ENCODE results near the gene MAP2K1.

Gene MAP2K1

DNA sequence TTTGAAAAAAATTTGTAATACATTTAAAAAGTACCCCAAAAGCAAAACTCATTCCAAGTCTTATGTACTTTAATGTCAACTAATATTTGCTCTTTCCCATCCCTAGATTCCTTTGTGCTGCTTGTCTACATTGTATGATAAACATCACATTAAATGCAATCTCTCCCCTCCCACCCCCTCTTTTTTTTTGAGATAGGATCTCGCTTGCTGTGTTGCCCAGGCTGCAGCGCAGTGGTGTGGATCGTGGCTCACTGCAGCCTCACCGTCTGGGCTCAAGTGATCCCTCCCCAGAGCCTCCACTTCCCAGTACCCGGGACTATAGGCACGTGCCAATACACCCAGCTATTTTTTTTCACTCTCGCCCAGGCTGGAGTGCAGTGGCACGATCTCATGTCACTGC, 12.6 kb downstream of the MAP2K1 start:
- Histone ChIP-seq H3K4me1 (ENCODE audit: control insufficient read depth, insufficient read depth, low read length) (peaks cover 15% of the 10 kb centered on the region), H3K36me3 (ENCODE audit: control insufficient read depth in 2 of 2, insufficient read depth in 1 of 2, low read length in 2 of 2) (peaks cover 0 to 11% of the 10 kb centered on the region in 2 experiments; a peak in 1 of 3 replicates), H3K9me3 (ENCODE audit: control insufficient read depth, insufficient read depth, low read depth, low read length) (no peaks in the 10 kb centered on the region), H3K27ac (ENCODE audit: extremely low read depth, low read depth, low read length) (no peak overlapping the region), H3K4me3 (ENCODE audit: low read depth, low read length) (no peak overlapping the region)
- CTCF ChIA-PET: interaction anchor here (1.3 kb wide), 1 partner anchor 12 kb away, joined by 4 read pairs; no protein-coding TSS in a partner anchor
- POLR2A ChIA-PET: no interaction called here
- TF ChIP-seq, protein P1, sequence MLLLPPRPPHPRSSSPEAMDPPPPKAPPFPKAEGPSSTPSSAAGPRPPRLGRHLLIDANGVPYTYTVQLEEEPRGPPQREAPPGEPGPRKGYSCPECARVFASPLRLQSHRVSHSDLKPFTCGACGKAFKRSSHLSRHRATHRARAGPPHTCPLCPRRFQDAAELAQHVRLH (tag by site-specific recombination; IDR thresholded peaks at IDR 0.05): no peak
- TF ChIP-seq ZNF600 (tag by site-specific recombination; IDR thresholded peaks at IDR 0.05): peak; percentile 65; the same call in 1 of the 2 replicates

DNA sequence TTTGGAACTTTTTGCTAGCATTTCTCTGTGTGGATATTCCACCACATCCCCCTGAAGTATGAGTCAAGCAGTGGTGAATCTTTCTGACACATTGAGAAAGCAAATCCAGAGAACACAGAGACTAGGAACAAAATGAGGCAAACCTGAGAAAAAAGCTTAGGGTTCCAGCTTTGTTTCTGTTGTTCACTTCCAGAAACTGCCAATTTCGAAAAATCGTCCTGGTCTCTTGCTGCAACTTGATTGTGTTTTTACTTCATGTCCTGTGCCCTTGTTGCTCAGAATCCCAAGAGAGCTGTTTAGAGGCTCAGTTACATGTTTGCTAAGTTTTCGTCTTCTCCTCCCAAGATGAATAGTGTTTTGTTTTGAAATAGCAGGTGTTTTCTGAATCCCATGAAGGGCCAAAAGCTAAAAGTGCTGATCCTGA, 13.7 kb downstream of the MAP2K1 start:
- Histone ChIP-seq H3K4me3 (ENCODE audit: low read depth, low read length) (no peak overlapping the region), H3K9me3 (ENCODE audit: control insufficient read depth, insufficient read depth, low read depth, low read length) (no peaks in the 10 kb centered on the region), H3K36me3 (ENCODE audit: control insufficient read depth in 2 of 2, insufficient read depth in 1 of 2, low read length in 2 of 2) (peaks cover 0 to 10% of the 10 kb centered on the region in 2 experiments; a peak in 1 of 3 replicates), H3K4me1 (ENCODE audit: control insufficient read depth, insufficient read depth, low read length) (peaks cover 15% of the 10 kb centered on the region), H3K27ac (ENCODE audit: extremely low read depth, low read depth, low read length) (no peak overlapping the region)
- ChIA-PET POLR2A (no interaction called here), CTCF (no interaction called here)
- no peak for TF ChIP-seq ZNF777 (tag by site-specific recombination; IDR thresholded peaks at IDR 0.05; ENCODE audit: borderline replicate concordance)
- TF ChIP-seq ZBTB48 (tag by site-specific recombination; IDR thresholded peaks at IDR 0.05): peak; percentile 83
- TF ChIP-seq, protein P2, sequence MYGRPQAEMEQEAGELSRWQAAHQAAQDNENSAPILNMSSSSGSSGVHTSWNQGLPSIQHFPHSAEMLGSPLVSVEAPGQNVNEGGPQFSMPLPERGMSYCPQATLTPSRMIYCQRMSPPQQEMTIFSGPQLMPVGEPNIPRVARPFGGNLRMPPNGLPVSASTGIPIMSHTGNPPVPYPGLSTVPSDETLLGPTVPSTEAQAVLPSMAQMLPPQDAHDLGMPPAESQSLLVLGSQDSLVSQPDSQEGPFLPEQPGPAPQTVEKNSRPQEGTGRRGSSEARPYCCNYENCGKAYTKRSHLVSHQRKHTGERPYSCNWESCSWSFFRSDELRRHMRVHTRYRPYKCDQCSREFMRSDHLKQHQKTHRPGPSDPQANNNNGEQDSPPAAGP (tag by site-specific recombination; IDR thresholded peaks at IDR 0.05): no peak
- no peak for TF ChIP-seq ZNF112 (tag by site-specific recombination; IDR thresholded peaks at IDR 0.05)
- TF ChIP-seq ZSCAN16 (tag by site-specific recombination; IDR thresholded peaks at IDR 0.05): peak; percentile 64; the same call in 1 of the 2 replicates
- no peak for TF ChIP-seq ZNF660 (tag by site-specific recombination; IDR thresholded peaks at IDR 0.05)
- TF ChIP-seq WT1 (tag by site-specific recombination; IDR thresholded peaks at IDR 0.05): peak; percentile 48
- TF ChIP-seq, protein P3, sequence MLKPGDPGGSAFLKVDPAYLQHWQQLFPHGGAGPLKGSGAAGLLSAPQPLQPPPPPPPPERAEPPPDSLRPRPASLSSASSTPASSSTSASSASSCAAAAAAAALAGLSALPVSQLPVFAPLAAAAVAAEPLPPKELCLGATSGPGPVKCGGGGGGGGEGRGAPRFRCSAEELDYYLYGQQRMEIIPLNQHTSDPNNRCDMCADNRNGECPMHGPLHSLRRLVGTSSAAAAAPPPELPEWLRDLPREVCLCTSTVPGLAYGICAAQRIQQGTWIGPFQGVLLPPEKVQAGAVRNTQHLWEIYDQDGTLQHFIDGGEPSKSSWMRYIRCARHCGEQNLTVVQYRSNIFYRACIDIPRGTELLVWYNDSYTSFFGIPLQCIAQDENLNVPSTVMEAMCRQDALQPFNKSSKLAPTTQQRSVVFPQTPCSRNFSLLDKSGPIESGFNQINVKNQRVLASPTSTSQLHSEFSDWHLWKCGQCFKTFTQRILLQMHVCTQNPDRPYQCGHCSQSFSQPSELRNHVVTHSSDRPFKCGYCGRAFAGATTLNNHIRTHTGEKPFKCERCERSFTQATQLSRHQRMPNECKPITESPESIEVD (tag by site-specific recombination; IDR thresholded peaks at IDR 0.05): peak; percentile 83
- TF ChIP-seq PRDM1 (tag by site-specific recombination; IDR thresholded peaks at IDR 0.05): peak; percentile 84
- TF ChIP-seq ZNF366 (tag by site-specific recombination; conservative IDR thresholded peaks at IDR 0.05): peak; percentile 46; the same call in 1 of the 2 replicates
- TF ChIP-seq, protein P4, sequence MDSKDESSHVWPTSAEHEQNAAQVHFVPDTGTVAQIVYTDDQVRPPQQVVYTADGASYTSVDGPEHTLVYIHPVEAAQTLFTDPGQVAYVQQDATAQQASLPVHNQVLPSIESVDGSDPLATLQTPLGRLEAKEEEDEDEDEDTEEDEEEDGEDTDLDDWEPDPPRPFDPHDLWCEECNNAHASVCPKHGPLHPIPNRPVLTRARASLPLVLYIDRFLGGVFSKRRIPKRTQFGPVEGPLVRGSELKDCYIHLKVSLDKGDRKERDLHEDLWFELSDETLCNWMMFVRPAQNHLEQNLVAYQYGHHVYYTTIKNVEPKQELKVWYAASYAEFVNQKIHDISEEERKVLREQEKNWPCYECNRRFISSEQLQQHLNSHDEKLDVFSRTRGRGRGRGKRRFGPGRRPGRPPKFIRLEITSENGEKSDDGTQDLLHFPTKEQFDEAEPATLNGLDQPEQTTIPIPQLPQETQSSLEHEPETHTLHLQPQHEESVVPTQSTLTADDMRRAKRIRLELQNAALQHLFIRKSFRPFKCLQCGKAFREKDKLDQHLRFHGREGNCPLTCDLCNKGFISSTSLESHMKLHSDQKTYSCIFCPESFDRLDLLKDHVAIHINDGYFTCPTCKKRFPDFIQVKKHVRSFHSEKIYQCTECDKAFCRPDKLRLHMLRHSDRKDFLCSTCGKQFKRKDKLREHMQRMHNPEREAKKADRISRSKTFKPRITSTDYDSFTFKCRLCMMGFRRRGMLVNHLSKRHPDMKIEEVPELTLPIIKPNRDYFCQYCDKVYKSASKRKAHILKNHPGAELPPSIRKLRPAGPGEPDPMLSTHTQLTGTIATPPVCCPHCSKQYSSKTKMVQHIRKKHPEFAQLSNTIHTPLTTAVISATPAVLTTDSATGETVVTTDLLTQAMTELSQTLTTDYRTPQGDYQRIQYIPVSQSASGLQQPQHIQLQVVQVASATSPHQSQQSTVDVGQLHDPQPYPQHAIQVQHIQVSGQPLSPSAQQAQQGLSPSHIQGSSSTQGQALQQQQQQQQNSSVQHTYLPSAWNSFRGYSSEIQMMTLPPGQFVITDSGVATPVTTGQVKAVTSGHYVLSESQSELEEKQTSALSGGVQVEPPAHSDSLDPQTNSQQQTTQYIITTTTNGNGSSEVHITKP (tag by site-specific recombination; IDR thresholded peaks at IDR 0.05): no peak
- 0 out of 2 replicates have a peak, but pooled peaks have one; percentile 14 for TF ChIP-seq FEZF1 (tag by site-specific recombination; IDR thresholded peaks at IDR 0.05)
- no peak for TF ChIP-seq RBAK (tag by site-specific recombination; IDR thresholded peaks at IDR 0.05)
- TF ChIP-seq SCRT2 (tag by site-specific recombination; IDR thresholded peaks at IDR 0.05): peak; percentile 45; the same call in 1 of the 2 replicates
